ENCODE data around the gene PPIP5K2. TPM values are rescaled to one million over a fixed set of nuclear protein-coding genes. Genes with fewer than 3 reads are reported as not detected.
A peak's percentile ranks its signal among the peaks of the same experiment; 100 is the strongest.

The PPIP5K2 gene
- total and polyA plus RNA-seq, 7 experiments from 2014 or later = 19.2 to 77.4 (median 62.5) TPM

DNA sequence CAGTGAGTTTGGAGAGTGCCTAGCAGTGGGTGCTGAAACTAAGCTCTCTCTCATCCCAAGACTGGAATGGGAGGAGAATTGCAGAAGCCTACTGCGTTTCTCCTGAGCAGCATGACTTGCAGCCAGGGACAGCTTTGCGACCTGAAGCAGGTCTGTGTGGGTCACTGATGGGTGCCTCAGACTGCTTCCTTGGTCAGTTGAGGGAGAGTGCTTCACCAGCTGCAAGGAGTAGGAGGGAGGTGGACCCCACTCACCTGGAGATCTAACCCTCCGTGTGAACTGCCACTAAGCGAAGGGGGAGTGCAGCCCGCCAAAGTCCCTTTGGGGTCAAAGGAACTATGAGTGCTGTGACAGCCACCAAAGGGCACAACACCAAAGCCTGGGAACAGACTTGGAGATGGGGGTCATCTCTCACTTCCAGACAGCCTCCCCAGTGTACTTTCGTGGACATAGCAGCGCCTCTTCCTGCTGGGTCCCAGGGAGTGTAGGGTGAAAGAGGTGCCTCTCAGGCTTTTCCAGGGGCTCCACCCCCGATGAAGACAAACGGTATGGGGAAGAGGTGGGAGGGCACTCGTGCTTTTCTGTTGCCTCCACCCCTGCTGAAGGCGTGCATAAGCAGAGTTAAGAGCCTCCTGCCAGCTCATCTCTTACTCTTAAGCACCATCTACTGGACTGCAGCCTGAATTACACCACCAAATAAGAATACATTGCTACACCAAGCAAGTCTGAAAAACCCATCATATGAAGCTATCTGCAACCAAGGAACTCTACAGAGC, 104.2 kb downstream of the PPIP5K2 start:
- Mint-ChIP-seq H3K27ac (no peak overlapping the region), H3K27me3 (peaks cover 11 to 46% (median 27%) of the 10 kb centered on the region in 5 donors), H3K9me3 (peaks cover 0 to 2% (median 0%) of the 10 kb centered on the region in 11 donors), H3K36me3 (peaks cover 0 to 5% (median 4%) of the 10 kb centered on the region in 5 donors), H3K4me1 (peaks cover 0 to 5% (median 0%) of the 10 kb centered on the region in 7 donors), H3K4me3 (peak overlapping the region in 1 of 10 donors; percentile 21)
- H3K4me1 ChIP-seq (ENCODE audit: control insufficient read depth in 2 of 2, insufficient read depth in 2 of 2, low read length in 2 of 2) = no peaks in the 10 kb centered on the region
- no peak overlapping the region for H3K27ac ChIP-seq (ENCODE audit: low read depth, low read length)
- ChIA-PET CTCF (interaction anchor here (0.6 to 2.1 kb wide), 7 partner anchors 9 to 688 kb away, joined by 3 to 7 read pairs (median 3); no protein-coding TSS in a partner anchor), POLR2A (no interaction called here)
- DNase-seq (peak in 8 of 9 donors; percentile 10 to 60 (median 38)), ATAC-seq (peak; percentile 97)
- H3K9me3 ChIP-seq (ENCODE audit: control insufficient read depth in 2 of 3, low read length in 3 of 3) = no peaks in the 10 kb centered on the region
- H3K27me3 ChIP-seq (ENCODE audit: control insufficient read depth in 2 of 2, insufficient read depth in 2 of 2, low read length in 2 of 2) = peaks cover 0 to 4% of the 10 kb centered on the region in 2 donors
- intact Hi-C loops (cut with micrococcal nuclease) = loop anchor here (1.0 to 5.0 kb wide), 7 partner anchors 34 to 688 kb away; partner anchors contain the start of gene MACIR (in 1 of the 2)
- no peaks in the 10 kb centered on the region for H3K36me3 ChIP-seq (ENCODE audit: control insufficient read depth in 2 of 3, insufficient read depth in 3 of 3, low read length in 3 of 3)
- H3K4me3 ChIP-seq (ENCODE audit: low read length) = no peak overlapping the region

DNA sequence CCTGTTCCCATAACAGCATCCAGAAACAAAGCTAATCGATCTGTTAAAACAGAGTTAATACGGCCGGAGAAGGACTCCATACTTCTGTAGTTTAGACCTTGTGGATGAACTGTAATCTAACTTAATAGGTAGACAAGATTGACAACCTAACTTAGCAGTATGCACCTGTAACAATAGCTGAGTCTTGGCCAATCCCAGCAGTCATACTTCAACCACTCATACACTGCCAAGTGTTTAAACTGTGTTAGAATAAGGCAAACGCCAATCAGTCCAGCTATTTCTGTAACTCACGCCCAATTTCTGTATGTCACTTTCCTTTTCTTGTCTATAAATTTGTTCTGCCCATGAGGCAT, 104.8 kb downstream of the PPIP5K2 start:
- peaks cover 0 to 4% (median 0%) of the 10 kb centered on the region in 5 donors for H3K36me3 Mint-ChIP-seq
- H3K36me3 ChIP-seq (ENCODE audit: control insufficient read depth in 2 of 3, insufficient read depth in 3 of 3, low read length in 3 of 3) = no peaks in the 10 kb centered on the region
- ChIA-PET POLR2A (no interaction called here), CTCF (interaction anchor here (0.9 to 2.1 kb wide), 6 partner anchors 8 to 689 kb away, joined by 3 to 7 read pairs (median 3); no protein-coding TSS in a partner anchor)
- H3K9me3 Mint-ChIP-seq = no peaks in the 10 kb centered on the region
- intact Hi-C loops (cut with micrococcal nuclease) = loop anchor here (1.0 to 5.0 kb wide), 7 partner anchors 34 to 689 kb away; partner anchors contain the start of gene MACIR (in 1 of the 2)
- DNase-seq (no peak), ATAC-seq (no peak)
- no peaks in the 10 kb centered on the region for H3K9me3 ChIP-seq (ENCODE audit: control insufficient read depth in 2 of 3, low read length in 3 of 3)
- H3K27ac ChIP-seq (ENCODE audit: low read depth, low read length) = no peak overlapping the region
- H3K27me3 ChIP-seq (ENCODE audit: control insufficient read depth in 2 of 2, insufficient read depth in 2 of 2, low read length in 2 of 2) = peaks cover 0 to 4% of the 10 kb centered on the region in 2 donors
- H3K27me3 Mint-ChIP-seq = peaks cover 11 to 49% (median 30%) of the 10 kb centered on the region in 5 donors
- no peak overlapping the region for H3K4me3 Mint-ChIP-seq
- no peak overlapping the region for H3K27ac Mint-ChIP-seq
- H3K4me3 ChIP-seq (ENCODE audit: low read length) = no peak overlapping the region
- H3K4me1 ChIP-seq (ENCODE audit: control insufficient read depth in 2 of 2, insufficient read depth in 2 of 2, low read length in 2 of 2) = no peaks in the 10 kb centered on the region
- peaks cover 0 to 5% (median 0%) of the 10 kb centered on the region in 7 donors for H3K4me1 Mint-ChIP-seq

DNA sequence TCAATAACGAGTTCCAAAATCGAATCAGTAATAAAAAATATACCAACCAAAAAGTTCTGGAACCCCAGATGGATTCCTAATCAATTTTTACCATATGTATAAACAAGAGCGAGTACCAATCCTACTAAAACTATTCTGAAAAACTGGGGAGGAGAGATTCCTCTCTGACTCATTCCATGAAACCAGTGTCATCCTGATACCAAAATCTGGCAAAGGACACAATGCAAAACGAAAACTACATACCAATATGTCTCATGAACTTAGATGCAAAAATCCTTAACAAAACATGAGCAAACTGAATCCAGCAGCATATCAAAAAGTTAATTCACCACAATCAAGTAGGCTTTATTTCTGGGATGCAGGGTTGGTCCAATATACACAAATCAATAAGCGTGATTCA, 108.0 kb downstream of the PPIP5K2 start:
- Histone ChIP-seq H3K4me3 (ENCODE audit: low read length) (no peak overlapping the region), H3K4me1 (ENCODE audit: control insufficient read depth in 2 of 2, insufficient read depth in 2 of 2, low read length in 2 of 2) (no peaks in the 10 kb centered on the region), H3K9me3 (ENCODE audit: control insufficient read depth in 2 of 3, low read length in 3 of 3) (no peaks in the 10 kb centered on the region), H3K27me3 (ENCODE audit: control insufficient read depth in 2 of 2, insufficient read depth in 2 of 2, low read length in 2 of 2) (peaks cover 0 to 4% of the 10 kb centered on the region in 2 donors), H3K36me3 (ENCODE audit: control insufficient read depth in 2 of 3, insufficient read depth in 3 of 3, low read length in 3 of 3) (no peaks in the 10 kb centered on the region), H3K27ac (ENCODE audit: low read depth, low read length) (no peak overlapping the region)
- CTCF ChIA-PET = no interaction called here
- POLR2A ChIA-PET = no interaction called here
- no peak for DNase-seq
- Mint-ChIP-seq H3K9me3 (no peaks in the 10 kb centered on the region), H3K27ac (no peak overlapping the region), H3K36me3 (peaks cover 0 to 4% (median 0%) of the 10 kb centered on the region in 5 donors), H3K27me3 (peaks cover 11 to 56% (median 33%) of the 10 kb centered on the region in 5 donors), H3K4me3 (no peak overlapping the region), H3K4me1 (peaks cover 0 to 5% (median 0%) of the 10 kb centered on the region in 7 donors)
- no peak for ATAC-seq
- intact Hi-C loops (cut with micrococcal nuclease) = no loop called here

DNA sequence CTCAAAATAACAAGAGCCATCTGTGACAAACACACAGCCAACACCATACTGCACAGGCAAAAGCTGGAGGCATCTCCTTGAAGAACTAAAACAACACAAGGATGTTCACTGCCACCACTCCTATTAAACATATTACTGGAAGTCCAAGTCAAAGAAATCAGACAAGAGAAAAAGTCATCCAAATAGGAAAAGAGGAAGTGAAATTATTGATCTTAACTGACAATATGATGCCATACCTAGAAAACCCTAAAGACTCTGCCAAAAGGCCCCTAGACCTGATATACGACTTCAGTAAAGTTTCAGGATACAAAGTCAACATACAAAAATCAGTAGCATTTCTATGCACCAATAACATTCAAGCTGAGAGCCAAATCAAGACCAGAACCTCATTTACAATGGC, 108.5 kb downstream of the PPIP5K2 start:
- no peak overlapping the region for H3K4me3 Mint-ChIP-seq
- CTCF ChIA-PET = no interaction called here
- H3K27me3 Mint-ChIP-seq = peaks cover 11 to 56% (median 33%) of the 10 kb centered on the region in 5 donors
- no peak for ATAC-seq
- H3K27me3 ChIP-seq (ENCODE audit: control insufficient read depth in 2 of 2, insufficient read depth in 2 of 2, low read length in 2 of 2) = peaks cover 0 to 4% of the 10 kb centered on the region in 2 donors
- POLR2A ChIA-PET = no interaction called here
- H3K9me3 ChIP-seq (ENCODE audit: control insufficient read depth in 2 of 3, low read length in 3 of 3) = no peaks in the 10 kb centered on the region
- peaks cover 0 to 5% (median 0%) of the 10 kb centered on the region in 7 donors for H3K4me1 Mint-ChIP-seq
- H3K36me3 Mint-ChIP-seq = peaks cover 0 to 4% (median 0%) of the 10 kb centered on the region in 5 donors
- DNase-seq = no peak
- no peaks in the 10 kb centered on the region for H3K9me3 Mint-ChIP-seq
- H3K36me3 ChIP-seq (ENCODE audit: control insufficient read depth in 2 of 3, insufficient read depth in 3 of 3, low read length in 3 of 3) = no peaks in the 10 kb centered on the region
- H3K27ac Mint-ChIP-seq = no peak overlapping the region
- no peak overlapping the region for H3K27ac ChIP-seq (ENCODE audit: low read depth, low read length)
- no peak overlapping the region for H3K4me3 ChIP-seq (ENCODE audit: low read length)
- no peaks in the 10 kb centered on the region for H3K4me1 ChIP-seq (ENCODE audit: control insufficient read depth in 2 of 2, insufficient read depth in 2 of 2, low read length in 2 of 2)
- intact Hi-C loops (cut with micrococcal nuclease) = no loop called here

DNA sequence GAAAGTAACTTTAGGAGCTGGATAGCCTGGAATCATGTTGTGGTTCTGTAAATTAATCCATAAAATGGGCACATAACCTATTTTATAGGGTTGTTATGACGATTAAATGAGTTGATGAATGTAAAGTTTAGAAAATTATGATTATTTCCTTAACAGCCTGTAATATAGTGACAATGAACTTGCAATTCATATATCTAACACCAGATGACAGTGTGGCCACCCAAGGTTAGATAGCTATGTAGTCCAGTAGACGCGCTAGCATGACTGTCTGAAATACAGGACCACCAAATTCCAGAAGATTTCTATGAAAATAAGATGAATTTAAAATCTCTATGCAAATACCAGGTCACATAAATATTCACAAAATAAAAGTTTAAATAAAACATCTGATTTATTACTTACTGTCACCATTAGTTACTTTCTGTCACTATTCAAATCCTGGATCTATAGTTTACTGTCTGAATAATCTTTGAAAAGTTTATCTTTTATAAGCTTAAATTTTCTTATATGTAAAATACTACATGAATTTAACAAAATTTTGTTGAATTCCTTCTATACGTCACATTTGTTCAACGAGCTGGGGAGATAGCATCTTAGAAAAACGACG, 112.4 kb downstream of the PPIP5K2 start:
- Mint-ChIP-seq H3K4me1 (no peaks in the 10 kb centered on the region), H3K27ac (no peak overlapping the region), H3K9me3 (no peaks in the 10 kb centered on the region), H3K4me3 (no peak overlapping the region), H3K27me3 (peaks cover 2 to 41% (median 14%) of the 10 kb centered on the region in 5 donors), H3K36me3 (no peaks in the 10 kb centered on the region)
- no peaks in the 10 kb centered on the region for H3K9me3 ChIP-seq (ENCODE audit: control insufficient read depth in 2 of 3, low read length in 3 of 3)
- intact Hi-C loops (cut with micrococcal nuclease) = loop anchor here (1.0 kb wide), 3 partner anchors 26 to 243 kb away; partner anchors contain the start of gene MACIR (in 1 of the 2)
- H3K4me1 ChIP-seq (ENCODE audit: control insufficient read depth in 2 of 2, insufficient read depth in 2 of 2, low read length in 2 of 2) = no peaks in the 10 kb centered on the region
- H3K36me3 ChIP-seq (ENCODE audit: control insufficient read depth in 2 of 3, insufficient read depth in 3 of 3, low read length in 3 of 3) = no peaks in the 10 kb centered on the region
- no peaks in the 10 kb centered on the region for H3K27me3 ChIP-seq (ENCODE audit: control insufficient read depth in 2 of 2, insufficient read depth in 2 of 2, low read length in 2 of 2)
- no peak overlapping the region for H3K27ac ChIP-seq (ENCODE audit: low read depth, low read length)
- ATAC-seq (peak; percentile 81), DNase-seq (peak in 7 of 9 donors; percentile 14 to 38 (median 23))
- ChIA-PET POLR2A (no interaction called here), CTCF (interaction anchor here (0.6 to 2.1 kb wide), 10 partner anchors 8 to 256 kb away, joined by 3 to 40 read pairs (median 4); partner anchors contain the start of gene MACIR)
- no peak overlapping the region for H3K4me3 ChIP-seq (ENCODE audit: low read length)

DNA sequence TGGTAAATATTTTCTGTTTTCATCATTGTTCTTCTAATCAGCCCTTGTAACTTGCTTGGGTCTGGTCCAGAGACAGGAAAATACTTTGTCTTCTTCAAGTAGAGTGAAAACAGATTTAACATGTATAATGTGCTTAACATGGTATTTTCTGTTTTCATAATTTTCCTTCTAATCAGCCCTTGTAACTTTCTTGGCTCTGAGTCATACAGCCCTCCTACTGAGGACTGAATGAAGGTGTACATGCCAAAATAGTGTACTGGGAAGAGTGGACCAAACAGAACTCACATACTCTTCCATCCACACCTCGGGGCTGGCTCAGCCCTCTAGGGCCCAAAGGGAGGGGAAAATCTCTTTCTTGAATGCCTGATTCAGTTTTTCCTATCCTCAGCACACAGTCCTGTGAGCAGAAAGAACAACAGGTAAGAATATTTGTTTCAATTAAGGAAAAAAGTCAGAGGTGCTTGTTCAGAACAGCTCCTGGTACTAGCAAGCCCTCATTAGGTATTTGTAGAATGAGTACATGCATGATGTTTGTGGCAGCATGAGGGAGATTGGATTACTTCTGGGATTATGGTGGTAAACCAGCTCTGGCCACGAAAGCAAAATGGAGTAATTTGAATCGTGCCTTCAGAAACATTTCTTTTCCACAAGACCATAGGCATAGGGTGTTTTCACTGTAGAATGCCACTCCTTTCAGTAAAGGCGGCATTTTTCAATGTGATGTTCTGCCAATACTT, 114.3 kb downstream of the PPIP5K2 start:
- Mint-ChIP-seq H3K4me3 (no peak overlapping the region), H3K27ac (no peak overlapping the region), H3K4me1 (no peaks in the 10 kb centered on the region), H3K9me3 (peaks cover 0 to 13% (median 7%) of the 10 kb centered on the region in 11 donors), H3K36me3 (peaks cover 0 to 4% (median 0%) of the 10 kb centered on the region in 5 donors), H3K27me3 (peaks cover 9 to 37% (median 12%) of the 10 kb centered on the region in 5 donors)
- ATAC-seq (no peak), DNase-seq (no peak)
- ChIA-PET CTCF (interaction anchor here (0.5 kb wide), 1 partner anchor 122 kb away, joined by 3 read pairs; no protein-coding TSS in a partner anchor), POLR2A (no interaction called here)
- Histone ChIP-seq H3K4me1 (ENCODE audit: control insufficient read depth in 2 of 2, insufficient read depth in 2 of 2, low read length in 2 of 2) (no peaks in the 10 kb centered on the region), H3K36me3 (ENCODE audit: control insufficient read depth in 2 of 3, insufficient read depth in 3 of 3, low read length in 3 of 3) (no peaks in the 10 kb centered on the region), H3K27me3 (ENCODE audit: control insufficient read depth in 2 of 2, insufficient read depth in 2 of 2, low read length in 2 of 2) (peaks cover 0 to 4% of the 10 kb centered on the region in 2 donors), H3K9me3 (ENCODE audit: control insufficient read depth in 2 of 3, low read length in 3 of 3) (no peaks in the 10 kb centered on the region), H3K27ac (ENCODE audit: low read depth, low read length) (no peak overlapping the region), H3K4me3 (ENCODE audit: low read length) (no peak overlapping the region)
- intact Hi-C loops (cut with micrococcal nuclease) = no loop called here
